SU-DHL-6 (cell line): ENCODE results near the gene PAN3.

ENCODE experiments used
- EZH2phosphoT487 ChIP-seq: fragments of 200-600 bp; sonication (generic), shearing (Covaris generic); conservative IDR thresholded peaks from 2 replicates; pipeline ENCODE4 v1.6.1; 2018; ENCODE audit warnings: mild to moderate bottlenecking, antibody characterized with exemption, low read length, moderate library complexity, mixed read lengths
- TF ChIP-seq, protein P1 (sequence below): fragments of 200-600 bp; sonication (generic); IDR thresholded peaks from one replicate; pipeline ENCODE4 v1.5.1; 2017; ENCODE audit warnings: antibody characterized with exemption, mild to moderate bottlenecking, low read length, moderate library complexity; ENCODE audit not compliant: insufficient read depth, poor library complexity, severe bottlenecking

GRCh38 chr13:28342251-28342650, 203.9 kb downstream of the PAN3 start:
- TF ChIP-seq, protein P1, sequence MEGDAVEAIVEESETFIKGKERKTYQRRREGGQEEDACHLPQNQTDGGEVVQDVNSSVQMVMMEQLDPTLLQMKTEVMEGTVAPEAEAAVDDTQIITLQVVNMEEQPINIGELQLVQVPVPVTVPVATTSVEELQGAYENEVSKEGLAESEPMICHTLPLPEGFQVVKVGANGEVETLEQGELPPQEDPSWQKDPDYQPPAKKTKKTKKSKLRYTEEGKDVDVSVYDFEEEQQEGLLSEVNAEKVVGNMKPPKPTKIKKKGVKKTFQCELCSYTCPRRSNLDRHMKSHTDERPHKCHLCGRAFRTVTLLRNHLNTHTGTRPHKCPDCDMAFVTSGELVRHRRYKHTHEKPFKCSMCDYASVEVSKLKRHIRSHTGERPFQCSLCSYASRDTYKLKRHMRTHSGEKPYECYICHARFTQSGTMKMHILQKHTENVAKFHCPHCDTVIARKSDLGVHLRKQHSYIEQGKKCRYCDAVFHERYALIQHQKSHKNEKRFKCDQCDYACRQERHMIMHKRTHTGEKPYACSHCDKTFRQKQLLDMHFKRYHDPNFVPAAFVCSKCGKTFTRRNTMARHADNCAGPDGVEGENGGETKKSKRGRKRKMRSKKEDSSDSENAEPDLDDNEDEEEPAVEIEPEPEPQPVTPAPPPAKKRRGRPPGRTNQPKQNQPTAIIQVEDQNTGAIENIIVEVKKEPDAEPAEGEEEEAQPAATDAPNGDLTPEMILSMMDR, result no peak
- no peak for TF ChIP-seq EZH2phosphoT487
